GM23248 (cell line): ENCODE results near the gene FOXF2.

Source experiments
- EZH2 ChIP-seq: fragments of 200-600 bp; sonication (generic); IDR thresholded peaks from 2 replicates; pipeline ENCODE4 v1.6.1; 2018; ENCODE audit warnings: antibody characterized with exemption, mild to moderate bottlenecking; ENCODE audit not compliant: insufficient read depth, poor library complexity, severe bottlenecking
- EZH2phosphoT487 ChIP-seq: fragments of 200-600 bp; sonication (generic); IDR thresholded peaks from 2 replicates; pipeline ENCODE4 v1.6.1; 2018; ENCODE audit warnings: antibody characterized with exemption, moderate library complexity, mild to moderate bottlenecking, low read depth; ENCODE audit not compliant: insufficient read depth

DNA sequence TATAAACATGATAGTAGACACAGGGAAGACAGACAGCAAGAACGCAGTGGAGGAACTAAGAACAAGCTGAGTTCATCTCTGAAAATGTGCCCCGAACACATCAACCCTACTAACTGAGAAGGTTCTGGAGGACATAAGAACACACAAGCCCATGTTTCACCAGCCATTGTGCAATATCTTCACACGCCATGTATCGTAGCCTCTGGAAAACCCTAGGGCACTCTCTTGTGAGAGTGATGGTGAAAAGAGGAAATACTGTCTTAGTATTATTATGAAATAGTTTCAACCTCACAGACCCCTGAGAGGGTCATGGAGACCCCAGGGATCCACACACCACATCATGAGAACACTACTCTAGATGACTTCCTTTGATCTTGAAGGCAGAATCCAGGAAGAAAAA lies 26.1 kb upstream of the FOXF2 start:
- TF ChIP-seq EZH2phosphoT487 (no peak), EZH2 (no peak)
